Measurements from ENCODE around the gene SORCS1.

- no peak for TF ChIP-seq ZNF569 (CRISPR knock-in tag; IDR thresholded peaks at IDR 0.05; ENCODE audit: borderline replicate concordance)
- TF ChIP-seq POLR2AphosphoS5 (IDR thresholded peaks at IDR 0.05; ENCODE audit: low read depth, low read length): no peak
- TF ChIP-seq SRF (IDR thresholded peaks at IDR 0.05; ENCODE audit: low read depth, low read length): no peak
- no peak for TF ChIP-seq PAXIP1 (CRISPR knock-in tag; conservative IDR thresholded peaks at IDR 0.05)
- TF ChIP-seq ATF6 (CRISPR knock-in tag; conservative IDR thresholded peaks at IDR 0.05): no peak
- no peak for TF ChIP-seq TCF7L2 (IDR thresholded peaks at IDR 0.05; ENCODE audit: low read depth, low read length)
Observed at GRCh38 chr10:106941297-106942034, 223.0 kb downstream of the SORCS1 start.

Measured in HepG2 (cell line).